ENCODE data around the gene PPP1R17. TPM values are rescaled to one million over a fixed set of nuclear protein-coding genes. Genes with fewer than 3 reads are reported as not detected.

Gene PPP1R17
- total RNA-seq = not detected
- not detected for polyA plus RNA-seq
- long read RNA-seq, donor 1 = 0 reads
- long read RNA-seq, donor 2, partial matches to known transcripts = 0 of 1 reads
- long read RNA-seq, donor 2, other reads (novel, unspliced or antisense) = 1 of 1 reads

GRCh38 chr7:31687024-31687748, at the start of gene PPP1R17:
Gene PPP1R17 (plus strand): TSS chr7:31687215. CDS start chr7:31692442, 5,227 bp downstream.
- ATAC-seq (ENCODE audit: low FRiP score) (no peak), DNase-seq (no peak)
- Histone ChIP-seq H3K4me1 (ENCODE audit: control insufficient read depth in 1 of 2, insufficient read depth in 2 of 2, low read length in 2 of 2) (no peaks in the 10 kb centered on the region), H3K4me3 (ENCODE audit: low read length in 2 of 2) (no peak within 1 kb of the TSS), H3K27ac (ENCODE audit: low read depth in 1 of 2, low read length in 2 of 2) (no peak within 1 kb of the TSS), H3K27me3 (ENCODE audit: control insufficient read depth in 1 of 2, insufficient read depth in 2 of 2, low read length in 1 of 2) (peaks cover 0 to 2% of the 10 kb centered on the region in 2 donors), H3K36me3 (ENCODE audit: control insufficient read depth in 1 of 2, insufficient read depth in 2 of 2, low read length in 1 of 2) (no peaks in the 10 kb centered on the region), H3K9me3 (ENCODE audit: control insufficient read depth, low read length) (no peaks in the 10 kb centered on the region)
- 17 to 23% methylated on average over 14 of the region's 14 CpGs for WGBS, 2 donors
- intact Hi-C loops (cut with DNase I) = no loop called here

- WGBS, 2 donors = 72 to 82% methylated on average over 3 of the region's 3 CpGs
- ATAC-seq (ENCODE audit: low FRiP score) (no peak), DNase-seq (no peak)
- intact Hi-C loops (cut with DNase I) = no loop called here
- H3K9me3 ChIP-seq (ENCODE audit: control insufficient read depth, low read length) = no peaks in the 10 kb centered on the region
- H3K36me3 ChIP-seq (ENCODE audit: control insufficient read depth in 1 of 2, insufficient read depth in 2 of 2, low read length in 1 of 2) = no peaks in the 10 kb centered on the region
- H3K4me3 ChIP-seq (ENCODE audit: low read length in 2 of 2) = no peak overlapping the region
- no peaks in the 10 kb centered on the region for H3K4me1 ChIP-seq (ENCODE audit: control insufficient read depth in 1 of 2, insufficient read depth in 2 of 2, low read length in 2 of 2)
- H3K27ac ChIP-seq (ENCODE audit: low read depth in 1 of 2, low read length in 2 of 2) = no peak overlapping the region
- H3K27me3 ChIP-seq (ENCODE audit: control insufficient read depth in 1 of 2, insufficient read depth in 2 of 2, low read length in 1 of 2) = peaks cover 0 to 2% of the 10 kb centered on the region in 2 donors
Measured at GRCh38 chr7:31640381-31640780, 46.6 kb upstream of the PPP1R17 start.

GRCh38 chr7:31642681-31643115, 44.3 kb upstream of the PPP1R17 start:
- Histone ChIP-seq H3K27me3 (ENCODE audit: control insufficient read depth in 1 of 2, insufficient read depth in 2 of 2, low read length in 1 of 2) (peaks cover 0 to 2% of the 10 kb centered on the region in 2 donors), H3K27ac (ENCODE audit: low read depth in 1 of 2, low read length in 2 of 2) (no peak overlapping the region), H3K4me3 (ENCODE audit: low read length in 2 of 2) (no peak overlapping the region), H3K4me1 (ENCODE audit: control insufficient read depth in 1 of 2, insufficient read depth in 2 of 2, low read length in 2 of 2) (no peaks in the 10 kb centered on the region), H3K36me3 (ENCODE audit: control insufficient read depth in 1 of 2, insufficient read depth in 2 of 2, low read length in 1 of 2) (no peaks in the 10 kb centered on the region), H3K9me3 (ENCODE audit: control insufficient read depth, low read length) (no peaks in the 10 kb centered on the region)
- intact Hi-C loops (cut with DNase I) = no loop called here
- ATAC-seq (ENCODE audit: low FRiP score) (no peak), DNase-seq (no peak)
- WGBS, 2 donors = 59 to 67% methylated on average over 5 of the region's 5 CpGs

- H3K27ac ChIP-seq (ENCODE audit: low read depth in 1 of 2, low read length in 2 of 2) = no peak overlapping the region
- ATAC-seq (ENCODE audit: low FRiP score) = no peak
- no peak overlapping the region for H3K4me3 ChIP-seq (ENCODE audit: low read length in 2 of 2)
- 89 to 92% methylated on average over 4 of the region's 4 CpGs for WGBS, 2 donors
- no peaks in the 10 kb centered on the region for H3K9me3 ChIP-seq (ENCODE audit: control insufficient read depth, low read length)
- no peaks in the 10 kb centered on the region for H3K4me1 ChIP-seq (ENCODE audit: control insufficient read depth in 1 of 2, insufficient read depth in 2 of 2, low read length in 2 of 2)
- no peaks in the 10 kb centered on the region for H3K36me3 ChIP-seq (ENCODE audit: control insufficient read depth in 1 of 2, insufficient read depth in 2 of 2, low read length in 1 of 2)
- intact Hi-C loops (cut with DNase I) = loop anchor here in 1 of 2 donors (5.0 kb wide), 1 partner anchor 90 kb away; no protein-coding TSS in a partner anchor
- peaks cover 0 to 2% of the 10 kb centered on the region in 2 donors for H3K27me3 ChIP-seq (ENCODE audit: control insufficient read depth in 1 of 2, insufficient read depth in 2 of 2, low read length in 1 of 2)
- DNase-seq = no peak
Measured at GRCh38 chr7:31646942-31647341, 40.1 kb upstream of the PPP1R17 start.

GRCh38 chr7:31647511-31647910, 39.5 kb upstream of the PPP1R17 start:
- Histone ChIP-seq H3K4me1 (ENCODE audit: control insufficient read depth in 1 of 2, insufficient read depth in 2 of 2, low read length in 2 of 2) (no peaks in the 10 kb centered on the region), H3K4me3 (ENCODE audit: low read length in 2 of 2) (no peak overlapping the region), H3K36me3 (ENCODE audit: control insufficient read depth in 1 of 2, insufficient read depth in 2 of 2, low read length in 1 of 2) (no peaks in the 10 kb centered on the region), H3K27me3 (ENCODE audit: control insufficient read depth in 1 of 2, insufficient read depth in 2 of 2, low read length in 1 of 2) (peaks cover 0 to 2% of the 10 kb centered on the region in 2 donors), H3K27ac (ENCODE audit: low read depth in 1 of 2, low read length in 2 of 2) (no peak overlapping the region), H3K9me3 (ENCODE audit: control insufficient read depth, low read length) (no peaks in the 10 kb centered on the region)
- no peak for DNase-seq
- no peak for ATAC-seq (ENCODE audit: low FRiP score)
- intact Hi-C loops (cut with DNase I) = loop anchor here in 1 of 2 donors (5.0 kb wide), 1 partner anchor 90 kb away; no protein-coding TSS in a partner anchor
- WGBS, 2 donors = 80 to 92% methylated on average over 6 to 7 of the region's 7 CpGs

GRCh38 chr7:31648288-31648687, 38.7 kb upstream of the PPP1R17 start:
- 86 to 90% methylated on average over 1 of the region's 1 CpG for WGBS, 2 donors
- H3K9me3 ChIP-seq (ENCODE audit: control insufficient read depth, low read length) = no peaks in the 10 kb centered on the region
- intact Hi-C loops (cut with DNase I) = loop anchor here in 1 of 2 donors (5.0 kb wide), 1 partner anchor 89 kb away; no protein-coding TSS in a partner anchor

GRCh38 chr7:31648880-31649279, 38.1 kb upstream of the PPP1R17 start:
- H3K4me3 ChIP-seq (ENCODE audit: low read length in 2 of 2) = no peak overlapping the region
- no peaks in the 10 kb centered on the region for H3K9me3 ChIP-seq (ENCODE audit: control insufficient read depth, low read length)
- no peaks in the 10 kb centered on the region for H3K4me1 ChIP-seq (ENCODE audit: control insufficient read depth in 1 of 2, insufficient read depth in 2 of 2, low read length in 2 of 2)
- WGBS, 2 donors = 82 to 85% methylated on average over 4 of the region's 4 CpGs
- H3K27ac ChIP-seq (ENCODE audit: low read depth in 1 of 2, low read length in 2 of 2) = no peak overlapping the region
- H3K27me3 ChIP-seq (ENCODE audit: control insufficient read depth in 1 of 2, insufficient read depth in 2 of 2, low read length in 1 of 2) = no peaks in the 10 kb centered on the region
- DNase-seq (no peak), ATAC-seq (ENCODE audit: low FRiP score) (no peak)
- intact Hi-C loops (cut with DNase I) = loop anchor here in 1 of 2 donors (5.0 kb wide), 1 partner anchor 88 kb away; no protein-coding TSS in a partner anchor
- H3K36me3 ChIP-seq (ENCODE audit: control insufficient read depth in 1 of 2, insufficient read depth in 2 of 2, low read length in 1 of 2) = no peaks in the 10 kb centered on the region

More at GRCh38 chr7:31648288-31648687, 38.7 kb upstream of the PPP1R17 start:
- peaks cover 0 to 2% of the 10 kb centered on the region in 2 donors for H3K27me3 ChIP-seq (ENCODE audit: control insufficient read depth in 1 of 2, insufficient read depth in 2 of 2, low read length in 1 of 2)
- no peaks in the 10 kb centered on the region for H3K4me1 ChIP-seq (ENCODE audit: control insufficient read depth in 1 of 2, insufficient read depth in 2 of 2, low read length in 2 of 2)
- ATAC-seq (ENCODE audit: low FRiP score) (no peak), DNase-seq (no peak)
- H3K27ac ChIP-seq (ENCODE audit: low read depth in 1 of 2, low read length in 2 of 2) = no peak overlapping the region
- H3K4me3 ChIP-seq (ENCODE audit: low read length in 2 of 2) = no peak overlapping the region
- no peaks in the 10 kb centered on the region for H3K36me3 ChIP-seq (ENCODE audit: control insufficient read depth in 1 of 2, insufficient read depth in 2 of 2, low read length in 1 of 2)

- intact Hi-C loops (cut with DNase I) = no loop called here
- Histone ChIP-seq H3K27me3 (ENCODE audit: control insufficient read depth in 1 of 2, insufficient read depth in 2 of 2, low read length in 1 of 2) (no peaks in the 10 kb centered on the region), H3K9me3 (ENCODE audit: control insufficient read depth, low read length) (no peaks in the 10 kb centered on the region), H3K36me3 (ENCODE audit: control insufficient read depth in 1 of 2, insufficient read depth in 2 of 2, low read length in 1 of 2) (no peaks in the 10 kb centered on the region), H3K4me3 (ENCODE audit: low read length in 2 of 2) (no peak overlapping the region), H3K27ac (ENCODE audit: low read depth in 1 of 2, low read length in 2 of 2) (no peak overlapping the region), H3K4me1 (ENCODE audit: control insufficient read depth in 1 of 2, insufficient read depth in 2 of 2, low read length in 2 of 2) (no peaks in the 10 kb centered on the region)
- 66 to 70% methylated on average over 7 of the region's 7 CpGs for WGBS, 2 donors
- no peak for ATAC-seq (ENCODE audit: low FRiP score)
- no peak for DNase-seq
Measured at GRCh38 chr7:31651234-31652062, 35.6 kb upstream of the PPP1R17 start.

Measured in aorta (tissue), 5 donors.